IMR-90 (cell line): ENCODE results near the gene U2SURP. TPM values are rescaled to one million over a fixed set of nuclear protein-coding genes. Genes with fewer than 3 reads are reported as not detected.

ENCODE experiments used
- ATAC-seq: fragments of 200-7000 bp; cut with Tn5 transposase; 2 replicates; pipeline ENCODE4 v1.9.1; 2020; ENCODE audit warnings: low read depth, mild to moderate bottlenecking, moderate library complexity
- BruUV-seq: library from RNA; stranded (reverse); fragments of 400-500 nt; replicated peaks from 2 replicates; lab custom pipeline; 2021; lab: Mats Ljungman, UMichigan
- CTCF ChIA-PET: fragments of 300-600 bp; formaldehyde crosslinking; extraction: SDS; loops from one replicate; lab custom pipeline; 2021; ENCODE audit warnings: antibody characterized with exemption; lab: Yijun Ruan, JAX
- POLR2A ChIA-PET: fragments of 300-600 bp; sonication (Branson Sonifier 250); formaldehyde crosslinking; loops from one replicate; lab custom pipeline; 2022; ENCODE audit warnings: antibody characterized with exemption; ENCODE audit not compliant: unreplicated experiment; lab: Charles Lee
- DNase-seq: peaks from one replicate; pipeline ENCODE4 v3.0.0; 2013
- H2AFZ ChIP-seq: replicated peaks from 2 replicates; pipeline ENCODE3; 2013; ENCODE audit warnings: low read length, mild to moderate bottlenecking; ENCODE audit not compliant: poor library complexity
- H2AK5ac ChIP-seq: 2 replicates; pipeline ENCODE4 v1.6.1; 2013; ENCODE audit warnings: low read depth, low read length, inconsistent platforms
- H2AK9ac ChIP-seq: replicated peaks from 2 replicates; pipeline ENCODE3; 2013; ENCODE audit warnings: mild to moderate bottlenecking, low read depth, low read length, moderate library complexity; ENCODE audit not compliant: poor library complexity
- H2BK120ac ChIP-seq: 2 replicates; pipeline ENCODE4 v1.6.1; 2013; ENCODE audit warnings: low read depth, low read length, inconsistent platforms
- H2BK15ac ChIP-seq: 3 replicates; pipeline ENCODE4 v1.6.1; 2013; ENCODE audit warnings: low read depth, low read length, inconsistent platforms
- H2BK20ac ChIP-seq: 2 replicates; pipeline ENCODE4 v1.6.1; 2013; ENCODE audit warnings: low read depth, mild to moderate bottlenecking, inconsistent platforms, low read length, moderate library complexity
- H2BK5ac ChIP-seq: 2 replicates; pipeline ENCODE4 v1.6.1; 2013; ENCODE audit warnings: mild to moderate bottlenecking, low read depth, low read length, inconsistent platforms; ENCODE audit not compliant: poor library complexity, severe bottlenecking
- H3K14ac ChIP-seq: replicated peaks from 2 replicates; pipeline ENCODE4 v1.6.1; 2013; ENCODE audit warnings: low read depth, low read length, inconsistent platforms
- H3K18ac ChIP-seq: 2 replicates; pipeline ENCODE4 v1.6.1; 2013; ENCODE audit warnings: low read depth, low read length, control low read depth
- H3K23ac ChIP-seq: 2 replicates; pipeline ENCODE4 v1.6.1; 2013; ENCODE audit warnings: low read depth, low read length, inconsistent platforms
- H3K27ac ChIP-seq: 2 replicates; pipeline ENCODE4 v1.5.1; 2013; ENCODE audit warnings: mild to moderate bottlenecking, control low read depth, low read length; ENCODE audit not compliant: insufficient read depth
- H3K27me3 ChIP-seq: 2 replicates; pipeline ENCODE4 v1.6.1; 2013; ENCODE audit warnings: low read length; ENCODE audit not compliant: control insufficient read depth, insufficient read depth
- H3K36me3 ChIP-seq: 2 replicates; pipeline ENCODE4 v1.6.1; 2013; ENCODE audit warnings: low read length, mixed read lengths; ENCODE audit not compliant: control insufficient read depth, insufficient read depth
- H3K4ac ChIP-seq: 2 replicates; pipeline ENCODE4 v1.6.1; 2013; ENCODE audit warnings: low read depth, low read length, inconsistent platforms
- H3K4me1 ChIP-seq: 2 replicates; pipeline ENCODE4 v1.6.1; 2013; ENCODE audit warnings: low read length, mixed read lengths; ENCODE audit not compliant: control insufficient read depth, insufficient read depth
- H3K4me2 ChIP-seq: 2 replicates; pipeline ENCODE4 v1.6.1; 2013; ENCODE audit warnings: low read depth, mild to moderate bottlenecking, control low read depth, low read length, moderate library complexity
- H3K4me3 ChIP-seq: 2 replicates; pipeline ENCODE4 v1.5.1; 2013; ENCODE audit warnings: low read depth, mild to moderate bottlenecking, control low read depth, low read length, moderate library complexity; ENCODE audit not compliant: insufficient read depth
- H3K56ac ChIP-seq: 2 replicates; pipeline ENCODE4 v1.6.1; 2013; ENCODE audit warnings: low read length, inconsistent platforms; ENCODE audit not compliant: insufficient read depth; ENCODE audit errors: extremely low read depth
- H3K79me1 ChIP-seq, 2 experiments: 2 replicates each; pipeline ENCODE4 v1.6.1; 2013; ENCODE audit warnings: low read length in 2 of 2, inconsistent platforms in 1 of 2, low read depth in 1 of 2
- H3K9ac ChIP-seq: 2 replicates; pipeline ENCODE4 v1.6.1; 2013; ENCODE audit warnings: low read depth, low read length, control low read depth
- H3K9me1 ChIP-seq: 2 replicates; pipeline ENCODE4 v1.6.1; 2013; ENCODE audit warnings: low read length, inconsistent platforms; ENCODE audit not compliant: insufficient read depth
- H3K9me3 ChIP-seq: 2 replicates; pipeline ENCODE4 v1.6.1; 2013; ENCODE audit warnings: low read length; ENCODE audit not compliant: control insufficient read depth, insufficient read depth
- H4K20me1 ChIP-seq: 2 replicates; pipeline ENCODE4 v1.6.1; 2013; ENCODE audit warnings: low read length, inconsistent platforms; ENCODE audit not compliant: insufficient read depth
- H4K5ac ChIP-seq: 2 replicates; pipeline ENCODE4 v1.6.1; 2013; ENCODE audit warnings: mild to moderate bottlenecking, low read depth, low read length, control low read depth
- H4K8ac ChIP-seq, 2 experiments: 2 replicates each; pipeline ENCODE4 v1.6.1; 2013; ENCODE audit warnings: low read depth in 2 of 2, low read length in 2 of 2, control low read depth in 1 of 2, inconsistent platforms in 1 of 2
- H4K91ac ChIP-seq: 2 replicates; pipeline ENCODE4 v1.6.1; 2013; ENCODE audit warnings: low read depth, low read length, inconsistent platforms; ENCODE audit not compliant: insufficient read depth
- CTCF ChIP-seq: conservative IDR thresholded peaks from 2 replicates; pipeline ENCODE4 v1.5.1; 2012; ENCODE audit warnings: mild to moderate bottlenecking, low read depth, low read length, improper control_type of control experiment
- NFE2L2 ChIP-seq: fragments of 150-350 bp; IDR thresholded peaks from 2 replicates; pipeline ENCODE4 v1.6.1; 2016; ENCODE audit warnings: low read depth, mild to moderate bottlenecking, low read length
- RCOR1 ChIP-seq: IDR thresholded peaks from 2 replicates; pipeline ENCODE4 v1.6.1; 2012; ENCODE audit warnings: mild to moderate bottlenecking, low read length, improper control_type of control experiment; ENCODE audit not compliant: insufficient replicate concordance
- WGBS, 2 experiments: methylation state at CpG; one replicate each; pipeline versions ENCODE4 v1.1.5 to v1.1.7; 2013; ENCODE audit warnings: missing lambda C conversion rate in 2 of 2; ENCODE audit not compliant: insufficient read length in 1 of 2; ENCODE audit errors: extremely low coverage in 2 of 2; 5-methylcytosine and 5-hydroxymethylcytosine counted together
- dilution Hi-C: fragments of 300-500 bp; cut with HindIII; formaldehyde crosslinking; loops from one replicate; pipeline ENCODE4 v1.14.3; 2018; ENCODE audit warnings: low sequenced_read_pairs; ENCODE audit not compliant: unreplicated experiment
- in situ Hi-C: fragments of 300-500 bp; cut with MboI; formaldehyde crosslinking; loops from 3 replicates; pipeline ENCODE4 v1.14.3; 2019; ENCODE audit warnings: low sequenced_read_pairs, inconsistent platforms, mixed read lengths
- intact Hi-C: fragments of 100-400 bp; cut with micrococcal nuclease; formaldehyde crosslinking; loops from 2 replicates; pipeline ENCODE4 v1.10.0; 2022
- polyA plus RNA-seq, 3 experiments: library from polyadenylated mRNA; depleted of rRNA; stranded (reverse); fragments of >200 nt; gene quantifications; 2 replicates each; pipeline ENCODE4 v1.2.3, GENCODE V29; 2012; ENCODE audit warnings: low replicate concordance in 1 of 3
- total RNA-seq: library from RNA; depleted of rRNA; stranded (reverse); fragments of >200 nt; gene quantifications from 2 replicates; pipeline ENCODE4 v1.2.3, GENCODE V29; 2012

U2SURP gene
- total and polyA plus RNA-seq, 2 of the 4 experiments (the other 2 are of a cell fraction): 24.8 to 29.4 TPM

GRCh38 chr3:143037867-143038266, 36.5 kb downstream of the U2SURP start:
- Histone ChIP-seq H2BK120ac (no peak overlapping the region), H4K20me1 (no peaks in the 10 kb centered on the region), H3K9ac (no peak overlapping the region), H2AK9ac (no peak overlapping the region), H3K27ac (no peak overlapping the region), H4K5ac (no peak overlapping the region), H3K9me1 (no peaks in the 10 kb centered on the region), H3K9me3 (no peaks in the 10 kb centered on the region), H3K27me3 (no peaks in the 10 kb centered on the region), H2BK15ac (no peak overlapping the region), H3K36me3 (peaks cover 10% of the 10 kb centered on the region), H2BK5ac (no peak overlapping the region), H3K23ac (no peak overlapping the region), H2AK5ac (no peak overlapping the region), H3K18ac (no peak overlapping the region), H3K4me1 (no peaks in the 10 kb centered on the region), H2BK20ac (no peak overlapping the region), H4K91ac (no peak overlapping the region), H3K4me2 (no peak overlapping the region), H2AFZ (no peak overlapping the region), H3K4ac (no peak overlapping the region), H4K8ac (no peak overlapping the region), H3K14ac (no peak overlapping the region), H3K4me3 (no peak overlapping the region), H3K79me1 (no peaks in the 10 kb centered on the region; a peak in 1 of 4 replicates), H3K56ac (no peak overlapping the region)
- in situ Hi-C loops: no loop called here
- no TSS peak for BruUV-seq
- dilution Hi-C loops: no loop called here
- no CpG with 5 or more reads among the region's 2 CpGs for WGBS, 2 experiments
- ChIA-PET POLR2A (no interaction called here), CTCF (no interaction called here)
- intact Hi-C loops: no loop called here
- ATAC-seq: no peak
- TF ChIP-seq RCOR1 (no peak), NFE2L2 (no peak), CTCF (0 out of 2 replicates have a peak, but pooled peaks have one; percentile 7)
- DNase-seq: no peak
